SIG-M5 (cell line): ENCODE results near the gene PEAK3.
"Not testable (repeated sequence)": the region's sequence is repeated elsewhere in the genome, so short reads cannot be mapped to it uniquely, and the experiment has no call there.

ENCODE experiments used
- DNase-seq: peaks from one replicate; lab custom pipeline; 2025; lab: John Stamatoyannopoulos, UW

Gene PEAK3

GRCh38 chr19:2288818-2289713, 7.1 kb upstream of the PEAK3 start:
- DNase-seq: no peak

DNA sequence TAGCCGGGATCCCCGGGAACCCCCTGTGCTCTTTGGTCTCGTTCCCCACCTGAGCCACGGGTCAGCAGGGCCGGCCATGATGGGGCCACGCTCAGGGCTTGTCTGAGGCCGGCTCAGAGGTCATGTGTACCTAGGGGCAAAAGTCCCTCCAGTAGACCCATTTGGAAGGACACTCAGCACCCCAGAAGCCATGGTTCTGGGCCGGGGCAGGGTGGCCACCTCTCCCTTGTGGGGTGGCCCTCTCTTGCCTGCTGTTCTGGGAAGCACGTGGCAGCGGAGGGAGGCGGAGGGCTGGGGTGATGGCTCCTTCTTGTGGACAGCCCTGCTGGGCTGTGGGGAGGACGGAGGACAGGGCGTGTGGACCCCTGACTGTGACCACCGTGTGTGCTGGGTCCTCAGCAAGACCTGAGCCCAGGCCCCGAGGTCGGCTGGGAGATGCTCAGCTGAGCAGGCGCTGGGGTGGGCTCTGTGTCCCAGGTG, 6.4 kb upstream of the PEAK3 start:
- no peak for DNase-seq

- no peak for DNase-seq
Observed at GRCh38 chr19:2287585-2288337, 5.8 kb upstream of the PEAK3 start.

GRCh38 chr19:2286402-2287140, 4.6 kb upstream of the PEAK3 start:
- DNase-seq: no peak

- DNase-seq: no peak
Observed at GRCh38 chr19:2283835-2284507, 2.0 kb upstream of the PEAK3 start.

DNA sequence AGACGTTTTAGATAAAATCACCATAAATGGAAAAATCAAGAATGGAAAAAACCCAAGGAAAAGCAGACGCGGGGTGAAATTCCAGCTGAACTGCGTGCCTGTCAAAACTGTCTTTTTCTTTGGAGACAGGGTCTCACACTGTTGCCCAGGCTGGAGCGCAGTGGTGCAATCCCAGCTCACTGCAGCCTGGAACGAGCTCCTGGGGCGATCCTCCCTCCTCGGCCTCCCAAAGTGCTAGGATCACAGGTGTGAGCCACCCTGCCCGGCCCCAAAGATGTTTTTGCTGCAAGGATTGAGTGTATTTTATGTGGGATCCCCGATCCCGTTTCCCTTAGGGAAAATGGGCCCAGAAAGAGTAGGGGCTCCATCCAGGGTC, 875 bp upstream of the PEAK3 start:
- no peak for DNase-seq

- not testable (repeated sequence) for DNase-seq
Observed at GRCh38 chr19:2281265-2282061, 512 bp downstream of the PEAK3 start.

DNA sequence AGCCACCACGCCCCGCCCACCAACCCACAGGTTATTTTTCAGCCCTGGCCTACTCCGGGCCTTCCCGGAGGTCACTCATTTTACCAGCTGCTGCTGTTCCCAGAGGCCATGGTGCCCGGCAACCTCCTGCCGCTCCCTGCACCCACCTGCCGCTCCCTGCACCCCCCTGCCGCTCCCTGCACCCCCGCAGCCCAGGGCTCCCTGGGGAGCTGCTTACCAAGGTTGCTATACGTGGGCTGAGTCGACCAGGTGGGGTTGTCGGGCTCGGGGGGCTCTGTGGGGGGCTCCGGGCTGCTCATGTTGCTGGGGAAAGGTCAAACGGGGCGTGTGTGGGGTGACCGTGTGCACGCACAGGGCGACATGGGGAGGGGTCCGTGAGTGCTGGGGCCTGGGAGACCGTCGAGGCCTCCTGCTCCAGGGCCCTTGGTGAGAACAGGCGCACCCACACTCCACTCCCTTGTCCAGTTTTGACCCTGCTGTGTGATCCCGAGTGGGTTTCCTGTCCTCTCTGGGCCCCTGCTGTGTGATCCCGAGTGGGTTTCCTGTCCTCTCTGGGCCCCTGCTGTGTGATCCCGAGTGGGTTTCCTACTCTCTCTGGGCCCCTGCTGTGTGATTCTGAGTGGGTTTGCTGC, 1.2 kb downstream of the PEAK3 start:
- no peak for DNase-seq

- DNase-seq: no peak
Observed at GRCh38 chr19:2278459-2279158, 3.4 kb downstream of the PEAK3 start.

DNA sequence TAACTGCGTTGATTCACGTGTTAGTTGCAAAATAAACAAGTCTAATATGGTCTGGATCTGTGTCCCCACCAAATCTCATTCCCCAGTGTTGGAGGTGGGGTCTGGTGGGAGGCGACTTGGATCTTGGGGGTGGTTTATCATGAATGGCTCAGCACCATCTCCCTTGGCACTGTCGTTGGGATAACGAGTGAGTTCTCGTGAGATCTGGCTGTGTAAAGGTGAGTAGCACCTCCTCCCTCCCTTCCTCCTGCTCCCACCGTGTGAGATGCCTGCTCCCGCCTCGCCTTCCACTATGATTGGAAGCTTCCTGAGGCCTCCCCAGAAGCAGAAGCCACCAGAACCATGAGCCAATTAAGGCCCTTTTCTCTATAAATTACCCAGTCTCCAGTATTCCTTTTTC, 4.8 kb downstream of the PEAK3 start:
- no peak for DNase-seq

DNA sequence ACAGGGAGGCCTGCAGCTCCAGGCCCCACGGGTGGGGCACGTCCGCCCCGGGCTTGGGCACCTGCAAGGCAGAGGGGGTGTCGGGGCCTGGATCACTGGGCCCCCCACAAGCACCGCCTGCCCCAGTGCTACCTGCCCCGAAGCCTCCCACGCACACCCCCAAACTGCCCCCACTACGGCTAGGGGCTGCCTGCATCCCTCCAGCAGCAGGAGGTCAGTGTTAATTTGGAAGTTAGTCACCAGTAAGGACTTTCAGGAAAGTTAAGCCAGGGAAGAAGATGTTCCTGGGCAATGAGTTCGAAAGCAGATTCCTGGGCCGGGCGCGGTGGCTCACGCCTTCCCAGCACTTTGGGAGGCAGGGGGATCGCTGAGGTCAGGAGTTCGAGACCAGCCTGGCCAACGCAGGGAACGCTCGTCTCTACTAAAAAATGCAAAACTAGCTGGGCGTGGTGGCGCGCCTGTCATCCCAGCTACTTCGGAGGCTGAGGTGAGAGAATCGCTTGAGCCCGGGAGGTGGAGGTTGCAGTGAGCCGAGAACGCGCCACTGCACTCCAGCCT, 5.5 kb downstream of the PEAK3 start:
- DNase-seq: no peak

DNA sequence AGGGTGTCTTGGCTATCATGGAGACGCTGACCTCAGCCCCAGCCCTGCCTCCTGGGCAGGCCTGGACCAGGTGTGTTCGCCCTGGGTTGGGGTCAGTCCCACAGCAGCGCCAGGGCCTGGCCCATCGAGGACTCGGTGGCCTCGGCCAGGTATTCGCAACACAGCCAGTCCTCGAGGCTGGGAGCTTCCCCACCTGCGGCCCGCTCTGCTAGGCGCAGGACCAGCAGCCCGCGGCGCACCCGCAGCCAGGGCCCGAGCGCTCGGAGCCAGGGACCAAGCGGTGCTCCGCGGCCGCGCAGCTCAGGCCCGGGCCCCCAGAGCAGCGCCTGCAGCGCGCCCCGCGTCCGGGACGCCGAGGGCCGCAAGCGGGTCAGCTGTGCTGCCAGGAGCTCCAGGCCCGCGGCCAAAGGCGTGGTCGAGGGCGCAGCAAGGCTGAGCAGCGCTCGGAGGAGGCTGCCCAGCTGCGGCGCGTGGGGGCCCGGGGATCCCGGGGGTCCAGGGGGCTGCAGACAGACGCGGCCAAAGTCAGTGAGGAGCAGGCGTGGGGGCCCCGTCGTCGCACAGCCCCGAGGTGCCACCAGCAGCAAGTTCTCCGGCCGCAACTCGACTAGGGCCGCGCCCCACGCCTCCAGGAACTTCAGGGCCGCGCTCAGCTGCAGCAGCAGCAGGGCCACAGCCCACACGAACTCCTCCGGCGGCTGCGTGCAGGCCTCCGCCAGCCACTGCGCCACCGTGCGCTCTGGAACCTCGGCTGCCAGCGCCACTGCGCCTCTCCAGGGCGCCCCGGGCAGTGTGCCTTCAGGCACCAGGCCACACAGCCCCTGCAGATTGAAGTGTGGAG, 6.2 kb downstream of the PEAK3 start:
- no peak for DNase-seq

DNA sequence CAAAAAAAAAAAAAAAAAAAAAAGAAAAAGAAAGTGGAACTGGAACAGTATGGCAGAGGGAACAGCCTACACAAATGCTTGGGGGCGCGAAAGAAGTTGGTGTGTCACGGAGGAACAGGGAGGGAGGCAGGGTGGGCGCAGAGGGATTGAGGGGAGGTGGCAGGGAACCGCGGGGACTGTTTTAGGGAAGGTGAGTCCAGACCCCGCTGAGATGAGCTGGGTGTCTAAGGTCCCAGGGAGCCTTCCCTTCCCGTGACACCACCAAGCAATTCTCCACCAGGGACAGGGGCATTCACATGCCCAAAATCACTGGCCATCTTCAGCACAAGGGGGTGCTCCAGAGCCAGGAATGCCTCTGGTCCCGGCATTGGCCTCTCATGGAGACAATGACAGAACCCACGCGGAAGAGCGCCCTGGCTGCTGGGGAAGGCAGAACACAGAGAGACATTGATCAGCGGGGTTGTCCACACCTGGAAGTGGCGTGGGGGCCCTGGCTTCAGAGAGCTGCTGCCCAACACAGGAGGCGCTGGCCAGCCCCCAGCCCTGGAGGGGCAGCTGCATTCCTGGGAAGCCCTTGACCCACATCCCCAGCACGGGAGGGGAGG, 6.9 kb downstream of the PEAK3 start:
- DNase-seq: no peak

GRCh38 chr19:2274185-2274711, 7.7 kb downstream of the PEAK3 start:
- no peak for DNase-seq

GRCh38 chr19:2273356-2274184, 8.4 kb downstream of the PEAK3 start:
- no peak for DNase-seq

GRCh38 chr19:2271234-2272103, 10.5 kb downstream of the PEAK3 start:
- no peak for DNase-seq
